ENCODE data around the gene NOL12. TPM values are rescaled to one million over a fixed set of nuclear protein-coding genes. Genes with fewer than 3 reads are reported as not detected.
"Not testable (repeated sequence)": the region's sequence is repeated elsewhere in the genome, so short reads cannot be mapped to it uniquely, and the experiment has no call there.

NOL12 gene
- total RNA-seq, 1 experiment from 2014 or later = 31.4 TPM

GRCh38 chr22:37716708-37717107, 30.6 kb downstream of the NOL12 start:
- no peak overlapping the region for H2AFZ ChIP-seq (ENCODE audit: low read depth, low read length, poor library complexity, severe bottlenecking)
- intact Hi-C loops (cut with micrococcal nuclease) = no loop called here
- H3K4me3 ChIP-seq (replicated peaks in 1 of 2; ENCODE audit: low read depth in 1 of 2, low read length in 2 of 2) = no peak overlapping the region
- ChIA-PET POLR2A (interaction anchor here (1.3 kb wide), 1 partner anchor 31 kb away, joined by 3 read pairs; the partner anchor contains the start of gene NOL12), CTCF (no interaction called here), RAD21 (ENCODE audit: low non-redundant PET in 1 of 2, low total read pairs in 2 of 2, uncharacterized antibody in 2 of 2, unreplicated experiment in 2 of 2) (no interaction called here)
- H3K9ac ChIP-seq (ENCODE audit: low read length) = no peak overlapping the region
- H4K20me1 ChIP-seq (ENCODE audit: insufficient read depth) = no peaks in the 10 kb centered on the region
- no peaks in the 10 kb centered on the region for H3K9me3 ChIP-seq (ENCODE audit: control insufficient read depth in 1 of 2, insufficient read depth in 1 of 2, low read depth in 1 of 2, low read length in 2 of 2)
- no peak for TF ChIP-seq CBX3 (IDR thresholded peaks at IDR 0.05; ENCODE audit: low read depth)
- no peaks in the 10 kb centered on the region for H3K79me2 ChIP-seq (ENCODE audit: insufficient read depth, low read length)
- H3K9me2 ChIP-seq (ENCODE audit: insufficient read depth) = no peaks in the 10 kb centered on the region
- DNase-seq (ENCODE audit: low read depth, low spot score) (no peak), ATAC-seq (no peak)
- no peak overlapping the region for H3K4me2 ChIP-seq (ENCODE audit: low read length)
- BruUV-seq (replicated peaks) = no TSS peak
- H3K4me1 ChIP-seq (ENCODE audit: control insufficient read depth in 1 of 2, insufficient read depth in 2 of 2, low read length in 2 of 2) = no peaks in the 10 kb centered on the region
- H3K27me3 ChIP-seq (ENCODE audit: insufficient read depth, low read length) = no peaks in the 10 kb centered on the region
- no peak overlapping the region for H3K27ac ChIP-seq (ENCODE audit: low read depth, low read length)
- H3K36me3 ChIP-seq (ENCODE audit: control insufficient read depth in 1 of 2, insufficient read depth in 2 of 2, low read length in 2 of 2) = no peaks in the 10 kb centered on the region

GRCh38 chr22:37717235-37717634, 31.1 kb downstream of the NOL12 start:
- not testable (repeated sequence) for H2AFZ ChIP-seq (ENCODE audit: low read depth, low read length, poor library complexity, severe bottlenecking); H3K9ac ChIP-seq (ENCODE audit: low read length); H3K27ac ChIP-seq (ENCODE audit: low read depth, low read length)

GRCh38 chr22:37717746-37718305, 31.7 kb downstream of the NOL12 start:
- H3K9me2 ChIP-seq (ENCODE audit: insufficient read depth); H4K20me1 ChIP-seq (ENCODE audit: insufficient read depth); CTCF ChIA-PET; H3K9ac ChIP-seq (ENCODE audit: low read length); RAD21 ChIA-PET (ENCODE audit: low non-redundant PET in 1 of 2, low total read pairs in 2 of 2, uncharacterized antibody in 2 of 2, unreplicated experiment in 2 of 2); BruUV-seq (replicated peaks); H3K27me3 ChIP-seq (ENCODE audit: insufficient read depth, low read length); H3K4me3 ChIP-seq (replicated peaks in 1 of 2; ENCODE audit: low read depth in 1 of 2, low read length in 2 of 2); ATAC-seq; H3K9me3 ChIP-seq (ENCODE audit: control insufficient read depth in 1 of 2, insufficient read depth in 1 of 2, low read depth in 1 of 2, low read length in 2 of 2); H3K36me3 ChIP-seq (ENCODE audit: control insufficient read depth in 1 of 2, insufficient read depth in 2 of 2, low read length in 2 of 2); intact Hi-C loops (cut with micrococcal nuclease); DNase-seq (ENCODE audit: low read depth, low spot score); H2AFZ ChIP-seq (ENCODE audit: low read depth, low read length, poor library complexity, severe bottlenecking); H3K27ac ChIP-seq (ENCODE audit: low read depth, low read length); H3K4me1 ChIP-seq (ENCODE audit: control insufficient read depth in 1 of 2, insufficient read depth in 2 of 2, low read length in 2 of 2); H3K79me2 ChIP-seq (ENCODE audit: insufficient read depth, low read length); H3K4me2 ChIP-seq (ENCODE audit: low read length): not testable (repeated sequence)
- POLR2A ChIA-PET = interaction anchor here (1.3 kb wide), 1 partner anchor 32 kb away, joined by 3 read pairs; the partner anchor contains the start of gene NOL12

More at GRCh38 chr22:37717235-37717634, 31.1 kb downstream of the NOL12 start:
- POLR2A ChIA-PET = interaction anchor here (1.3 kb wide), 1 partner anchor 31 kb away, joined by 3 read pairs; the partner anchor contains the start of gene NOL12
- H3K79me2 ChIP-seq (ENCODE audit: insufficient read depth, low read length); intact Hi-C loops (cut with micrococcal nuclease); DNase-seq (ENCODE audit: low read depth, low spot score); BruUV-seq (replicated peaks); H3K4me3 ChIP-seq (replicated peaks in 1 of 2; ENCODE audit: low read depth in 1 of 2, low read length in 2 of 2); H4K20me1 ChIP-seq (ENCODE audit: insufficient read depth); CTCF ChIA-PET; ATAC-seq; H3K9me3 ChIP-seq (ENCODE audit: control insufficient read depth in 1 of 2, insufficient read depth in 1 of 2, low read depth in 1 of 2, low read length in 2 of 2); H3K4me1 ChIP-seq (ENCODE audit: control insufficient read depth in 1 of 2, insufficient read depth in 2 of 2, low read length in 2 of 2); H3K27me3 ChIP-seq (ENCODE audit: insufficient read depth, low read length); H3K4me2 ChIP-seq (ENCODE audit: low read length); H3K9me2 ChIP-seq (ENCODE audit: insufficient read depth); RAD21 ChIA-PET (ENCODE audit: low non-redundant PET in 1 of 2, low total read pairs in 2 of 2, uncharacterized antibody in 2 of 2, unreplicated experiment in 2 of 2); H3K36me3 ChIP-seq (ENCODE audit: control insufficient read depth in 1 of 2, insufficient read depth in 2 of 2, low read length in 2 of 2): not testable (repeated sequence)

Data from HCT116 (cell line).